ENCODE measurements around the gene POLR1A.

Gene POLR1A

DNA sequence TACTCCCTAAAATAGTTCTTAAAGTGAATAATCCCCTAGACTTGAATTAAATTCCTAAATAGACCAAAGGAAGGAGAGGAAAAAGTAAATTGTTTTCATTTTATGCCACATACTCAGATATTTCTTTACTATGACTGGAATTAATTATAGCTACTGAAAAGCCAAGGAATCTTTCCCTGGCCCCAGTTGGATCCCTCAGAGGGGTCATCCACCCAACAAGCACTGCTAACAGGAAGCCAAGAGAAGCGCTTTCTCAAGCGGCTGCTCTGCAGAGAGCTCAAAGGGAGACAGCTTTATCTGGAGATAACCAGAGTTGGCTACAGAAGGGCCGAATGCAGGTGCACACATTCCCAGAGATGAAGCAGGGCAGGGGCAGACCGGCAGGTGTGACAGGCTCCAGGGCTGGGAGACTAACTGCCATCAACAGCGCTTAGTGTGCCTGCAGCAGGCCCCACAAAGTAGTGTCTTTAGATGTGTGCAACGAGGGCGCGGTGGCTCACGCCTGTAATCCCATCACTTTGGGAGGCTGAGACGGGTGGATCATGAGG, 51.1 kb downstream of the POLR1A start:
- no peak overlapping the region for H3K4me3 ChIP-seq (ENCODE audit: low read depth, low read length)
- DNase-seq (ENCODE audit: low read depth): no peak
- TF ChIP-seq, protein P1, sequence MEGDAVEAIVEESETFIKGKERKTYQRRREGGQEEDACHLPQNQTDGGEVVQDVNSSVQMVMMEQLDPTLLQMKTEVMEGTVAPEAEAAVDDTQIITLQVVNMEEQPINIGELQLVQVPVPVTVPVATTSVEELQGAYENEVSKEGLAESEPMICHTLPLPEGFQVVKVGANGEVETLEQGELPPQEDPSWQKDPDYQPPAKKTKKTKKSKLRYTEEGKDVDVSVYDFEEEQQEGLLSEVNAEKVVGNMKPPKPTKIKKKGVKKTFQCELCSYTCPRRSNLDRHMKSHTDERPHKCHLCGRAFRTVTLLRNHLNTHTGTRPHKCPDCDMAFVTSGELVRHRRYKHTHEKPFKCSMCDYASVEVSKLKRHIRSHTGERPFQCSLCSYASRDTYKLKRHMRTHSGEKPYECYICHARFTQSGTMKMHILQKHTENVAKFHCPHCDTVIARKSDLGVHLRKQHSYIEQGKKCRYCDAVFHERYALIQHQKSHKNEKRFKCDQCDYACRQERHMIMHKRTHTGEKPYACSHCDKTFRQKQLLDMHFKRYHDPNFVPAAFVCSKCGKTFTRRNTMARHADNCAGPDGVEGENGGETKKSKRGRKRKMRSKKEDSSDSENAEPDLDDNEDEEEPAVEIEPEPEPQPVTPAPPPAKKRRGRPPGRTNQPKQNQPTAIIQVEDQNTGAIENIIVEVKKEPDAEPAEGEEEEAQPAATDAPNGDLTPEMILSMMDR (IDR thresholded peaks at IDR 0.05; ENCODE audit: insufficient read depth, low read depth, low read length, missing control alignments): no peak

DNA sequence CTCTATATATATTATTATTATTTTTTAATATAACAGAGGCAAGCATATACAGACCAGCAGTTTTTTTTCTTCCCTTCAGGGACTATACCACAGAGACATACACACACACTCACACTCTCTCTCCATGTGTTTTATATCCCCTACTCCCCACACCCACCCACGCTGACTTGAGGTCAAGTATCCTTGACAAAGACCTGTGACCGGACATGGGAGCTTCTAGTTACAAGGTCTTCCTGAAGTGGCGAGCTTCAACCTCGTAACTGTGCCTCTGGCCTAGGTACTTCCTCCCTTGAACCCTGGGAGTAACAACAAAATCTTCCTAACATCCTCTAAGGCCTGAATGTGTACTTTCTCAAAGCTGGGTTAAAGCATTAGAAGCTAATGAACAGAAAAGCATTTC, 52.5 kb downstream of the POLR1A start:
- no peak overlapping the region for H3K4me3 ChIP-seq (ENCODE audit: low read depth, low read length)
- TF ChIP-seq, protein P1 (IDR thresholded peaks at IDR 0.05; ENCODE audit: insufficient read depth, low read depth, low read length, missing control alignments): no peak
- DNase-seq (ENCODE audit: low read depth): no peak

DNA sequence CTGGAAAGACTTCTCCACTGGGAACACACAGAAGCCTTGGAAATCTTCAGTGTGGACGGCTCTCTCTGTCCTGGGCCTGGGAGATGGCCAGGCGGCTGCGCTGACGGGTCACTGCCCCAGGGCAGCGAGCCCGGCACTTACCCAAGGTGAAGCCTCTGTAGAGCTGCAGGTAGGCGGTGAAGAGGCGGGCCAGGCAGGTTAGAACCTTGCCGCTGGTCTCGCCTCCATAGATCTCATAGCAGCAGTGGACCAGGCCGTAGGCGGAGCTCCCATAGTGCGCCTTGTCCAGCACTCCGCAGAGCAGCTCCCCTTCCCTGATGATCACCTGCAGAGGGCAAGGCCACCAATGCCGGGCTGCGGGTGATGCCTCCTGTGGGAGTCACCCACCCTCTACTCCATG, 53.0 kb downstream of the POLR1A start:
- H3K4me3 ChIP-seq (ENCODE audit: low read depth, low read length): no peak overlapping the region
- TF ChIP-seq, protein P1 (IDR thresholded peaks at IDR 0.05; ENCODE audit: insufficient read depth, low read depth, low read length, missing control alignments): no peak
- DNase-seq (ENCODE audit: low read depth): no peak

- no peak overlapping the region for H3K4me3 ChIP-seq (ENCODE audit: low read depth, low read length)
- TF ChIP-seq, protein P1 (IDR thresholded peaks at IDR 0.05; ENCODE audit: insufficient read depth, low read depth, low read length, missing control alignments): no peak
- DNase-seq (ENCODE audit: low read depth): no peak
Measured at GRCh38 chr2:86052265-86052664, 53.4 kb downstream of the POLR1A start.

DNA sequence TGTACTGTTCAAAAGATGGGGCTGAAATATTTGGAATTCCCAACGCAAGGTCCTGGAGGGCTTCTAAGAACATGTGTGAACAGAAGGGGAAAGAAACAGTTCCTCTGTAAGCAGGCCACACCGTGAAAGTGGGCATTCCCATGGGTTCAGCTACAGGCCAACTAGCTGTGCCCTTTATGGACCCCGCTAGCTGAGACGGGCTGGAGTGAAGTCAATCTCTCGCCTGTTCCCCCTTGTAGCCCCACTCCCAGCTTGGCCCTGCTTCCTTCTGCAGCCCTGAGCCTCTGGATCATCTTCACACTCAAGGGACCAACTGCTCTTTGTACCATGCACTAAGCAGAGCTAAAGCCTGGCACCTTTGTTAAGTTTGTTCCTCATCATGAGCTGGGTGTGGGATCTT, 55.4 kb downstream of the POLR1A start:
- H3K4me3 ChIP-seq (ENCODE audit: low read depth, low read length): no peak overlapping the region
- TF ChIP-seq, protein P1 (IDR thresholded peaks at IDR 0.05; ENCODE audit: insufficient read depth, low read depth, low read length, missing control alignments): no peak
- no peak for DNase-seq (ENCODE audit: low read depth)

DNA sequence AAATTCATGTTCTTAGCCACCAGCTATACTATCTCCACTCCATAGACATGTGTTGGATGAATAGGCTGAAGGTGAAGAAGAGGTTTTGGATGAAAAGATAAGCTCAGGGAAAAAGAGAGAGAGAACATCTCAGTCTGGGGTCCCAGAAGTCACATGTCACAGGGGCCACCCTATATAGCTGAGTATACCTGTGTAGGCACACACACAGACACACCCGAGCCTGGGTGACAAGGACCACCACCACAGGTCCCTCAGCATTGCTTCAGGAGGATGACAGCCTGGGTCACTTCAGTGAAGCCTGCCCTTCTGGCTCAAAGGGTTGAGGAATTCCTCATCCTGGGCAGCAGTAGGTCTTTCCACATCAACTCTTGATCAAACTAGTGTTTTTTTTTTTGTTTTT, 56.2 kb downstream of the POLR1A start:
- DNase-seq (ENCODE audit: low read depth): no peak
- TF ChIP-seq, protein P1 (IDR thresholded peaks at IDR 0.05; ENCODE audit: insufficient read depth, low read depth, low read length, missing control alignments): no peak
- no peak overlapping the region for H3K4me3 ChIP-seq (ENCODE audit: low read depth, low read length)

DNA sequence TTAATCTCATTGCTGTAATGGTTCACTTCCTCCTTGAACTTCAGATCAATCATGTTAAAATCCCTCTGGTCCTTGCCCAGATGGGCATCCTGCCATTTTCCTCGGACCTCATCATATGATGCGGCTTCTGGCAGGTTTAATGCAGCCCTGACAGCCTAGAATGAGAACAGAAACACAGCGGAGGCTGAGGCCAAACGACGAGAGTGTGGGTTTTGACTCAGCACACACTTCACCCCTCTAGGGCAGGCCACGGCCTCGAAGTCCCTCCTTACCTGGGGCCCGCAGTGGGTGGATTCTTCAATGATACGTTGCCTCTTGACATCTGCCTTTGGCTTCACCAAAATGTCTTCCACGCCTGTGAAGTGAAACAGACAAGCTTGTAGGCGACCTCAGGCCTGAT, 56.8 kb downstream of the POLR1A start:
- no peak for DNase-seq (ENCODE audit: low read depth)
- TF ChIP-seq, protein P1 (IDR thresholded peaks at IDR 0.05; ENCODE audit: insufficient read depth, low read depth, low read length, missing control alignments): no peak
- no peak overlapping the region for H3K4me3 ChIP-seq (ENCODE audit: low read depth, low read length)
